Activated CD8-positive, alpha-beta memory T cell treated with anti-CD3 and anti-CD28 coated beads for 1 hour (primary cell): Measurements from ENCODE around the gene TAS2R41.

ENCODE experiments used
- DNase-seq, 2 donors: peaks; one replicate each; pipeline ENCODE4 v3.0.0-alpha.2; 2020; ENCODE audit warnings: low read depth in 1 of 2; ENCODE audit errors: extremely low read depth in 1 of 2

The TAS2R41 gene

GRCh38 chr7:143492799-143493739 lies 15.4 kb downstream of the TAS2R41 start:
- no peak for DNase-seq

DNA sequence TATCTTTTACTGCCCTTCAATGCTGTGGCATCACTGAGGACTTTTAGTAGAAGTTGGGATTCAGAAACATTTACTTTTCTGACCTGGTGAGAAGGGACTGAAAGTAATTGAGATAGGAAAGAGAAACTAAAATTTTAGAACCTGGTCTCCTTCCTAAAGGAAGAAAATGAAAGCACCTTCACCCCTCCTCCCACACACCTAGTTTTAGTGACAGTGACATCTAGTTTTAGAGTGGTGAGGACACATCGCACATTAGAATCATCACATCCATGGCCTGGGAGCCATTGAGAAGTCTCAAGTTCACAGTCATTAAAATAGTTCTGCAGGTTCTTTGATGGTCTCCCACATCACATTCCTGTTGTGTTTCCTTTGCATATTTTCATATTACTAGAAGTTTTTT lies 16.1 kb downstream of the TAS2R41 start:
- no peak for DNase-seq

- no peak for DNase-seq
Measured at GRCh38 chr7:143494622-143495021, 16.9 kb downstream of the TAS2R41 start.

- no peak for DNase-seq
Measured at GRCh38 chr7:143495851-143496250, 18.2 kb downstream of the TAS2R41 start.

DNA sequence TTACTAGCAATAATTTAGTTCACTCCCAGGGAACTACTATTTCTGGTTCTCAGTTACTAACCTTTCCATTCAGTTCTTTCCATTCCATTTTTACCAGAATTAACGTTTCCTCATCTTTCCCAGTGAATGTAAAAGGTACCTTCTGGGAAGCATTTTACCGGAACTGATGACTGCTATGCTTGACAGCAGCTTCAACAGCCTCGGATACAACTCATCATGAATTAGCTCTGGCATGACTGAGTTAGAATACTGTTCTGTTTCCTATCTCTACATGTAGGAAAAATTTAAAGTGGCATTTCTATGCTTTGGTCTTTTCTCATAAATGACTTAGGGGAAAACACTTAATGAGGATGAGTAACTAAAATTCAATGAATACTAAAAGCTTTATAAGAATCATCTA lies 18.6 kb downstream of the TAS2R41 start:
- no peak for DNase-seq

GRCh38 chr7:143497008-143497795 lies 19.5 kb downstream of the TAS2R41 start:
- DNase-seq = no peak

- DNase-seq = no peak
Measured at GRCh38 chr7:143499246-143499645, 21.6 kb downstream of the TAS2R41 start.

DNA sequence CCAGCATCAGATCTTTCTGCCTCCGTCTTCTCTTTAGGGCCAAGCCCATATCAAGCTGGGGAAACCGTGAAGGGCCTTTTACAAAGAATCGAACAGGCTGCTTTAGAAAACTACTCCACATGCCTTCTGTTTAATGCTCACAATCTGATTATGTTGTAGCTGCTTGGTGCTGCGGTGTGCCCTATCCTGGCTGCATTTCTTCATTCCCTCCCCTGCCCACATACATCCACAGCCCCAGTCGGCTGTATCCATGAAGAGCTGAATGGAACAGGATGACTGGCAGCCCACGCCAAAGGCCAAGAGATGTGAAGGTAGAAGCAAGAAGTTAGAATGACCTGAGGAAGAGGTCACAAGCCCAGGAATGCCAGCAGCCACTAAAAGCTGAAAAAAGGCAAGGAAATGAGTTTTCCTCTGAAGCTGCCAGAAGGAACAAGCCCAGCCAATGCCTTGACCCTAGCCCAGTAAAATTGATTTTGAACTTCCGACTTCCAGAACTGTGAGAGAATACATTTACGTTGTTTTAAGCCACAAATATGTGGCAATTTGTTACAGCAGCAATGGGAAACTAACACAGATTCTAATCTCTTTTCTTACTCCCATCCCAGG lies 22.2 kb downstream of the TAS2R41 start:
- no peak for DNase-seq

GRCh38 chr7:143503261-143503660 lies 25.6 kb downstream of the TAS2R41 start:
- DNase-seq = no peak

DNA sequence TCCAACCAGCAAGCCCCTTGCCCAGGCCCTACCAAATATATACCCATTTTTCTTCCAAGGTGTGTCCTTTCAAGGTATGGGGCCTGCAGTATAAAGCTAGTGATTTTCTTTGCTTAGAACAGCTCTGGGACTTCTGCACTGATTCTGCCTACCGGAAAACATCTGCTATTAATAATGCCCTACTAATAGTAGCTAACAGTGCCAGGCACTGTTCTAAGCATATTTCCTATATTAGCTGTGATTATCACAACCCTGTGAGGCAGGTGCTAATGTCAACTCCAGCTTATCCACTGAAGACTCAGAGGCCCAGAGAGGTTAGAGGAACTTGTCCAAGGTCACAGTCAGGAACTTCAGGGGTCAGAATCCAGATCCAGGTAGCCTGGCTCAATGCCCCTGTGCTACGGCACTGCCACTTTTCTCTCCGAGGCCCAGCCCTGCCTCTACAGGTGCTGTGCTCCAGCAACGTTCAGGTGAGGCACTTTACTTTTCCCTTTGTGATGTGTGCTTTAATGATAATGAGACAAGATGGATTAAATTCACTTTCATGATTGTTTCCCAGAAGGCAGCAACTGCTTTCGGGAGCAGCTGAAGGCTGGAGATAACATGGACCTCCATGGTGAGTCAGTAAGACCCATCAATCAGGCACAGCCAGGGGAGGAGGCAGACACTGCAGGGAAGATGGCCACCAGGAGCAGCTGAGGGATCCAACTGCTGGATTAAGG lies 26.7 kb downstream of the TAS2R41 start:
- DNase-seq = no peak

DNA sequence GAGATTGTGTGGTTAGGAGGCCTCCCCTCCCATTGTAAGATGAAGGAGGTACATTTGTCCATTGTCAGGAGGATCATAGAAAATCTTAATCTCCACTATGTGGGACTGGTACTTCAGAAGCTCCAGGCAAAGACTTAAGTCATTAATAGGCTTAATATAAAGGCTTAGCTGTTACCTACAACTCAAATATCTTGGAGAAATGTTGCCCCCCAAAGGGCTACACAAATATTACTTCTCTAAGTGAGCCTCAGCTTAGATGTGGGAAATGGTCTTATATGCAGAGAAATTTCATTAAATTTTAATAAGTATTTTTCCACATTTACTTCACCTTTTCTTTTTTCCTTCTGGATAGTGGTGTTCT lies 27.2 kb downstream of the TAS2R41 start:
- DNase-seq = no peak

- no peak for DNase-seq
Measured at GRCh38 chr7:143505838-143506237, 28.2 kb downstream of the TAS2R41 start.

DNA sequence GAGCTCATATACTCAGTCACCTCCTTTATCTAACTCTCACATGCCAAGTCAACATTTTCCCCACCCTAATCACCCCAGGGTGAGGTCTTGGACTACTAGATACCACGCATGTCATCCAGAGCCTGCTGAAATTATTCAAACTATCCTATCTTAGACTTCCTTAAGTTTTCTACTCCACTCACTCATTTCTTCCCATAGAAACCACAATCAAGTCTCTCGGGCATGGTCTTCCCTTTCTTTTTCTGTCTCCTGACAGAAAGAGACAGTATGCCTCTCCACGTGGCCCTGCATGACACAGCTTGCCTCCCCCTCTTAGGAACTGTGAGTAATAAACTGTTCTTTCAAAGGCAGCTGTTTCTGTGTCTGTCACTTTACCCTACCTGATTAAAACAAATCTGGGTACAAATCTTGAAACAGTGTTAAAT lies 29.4 kb downstream of the TAS2R41 start:
- DNase-seq = no peak

DNA sequence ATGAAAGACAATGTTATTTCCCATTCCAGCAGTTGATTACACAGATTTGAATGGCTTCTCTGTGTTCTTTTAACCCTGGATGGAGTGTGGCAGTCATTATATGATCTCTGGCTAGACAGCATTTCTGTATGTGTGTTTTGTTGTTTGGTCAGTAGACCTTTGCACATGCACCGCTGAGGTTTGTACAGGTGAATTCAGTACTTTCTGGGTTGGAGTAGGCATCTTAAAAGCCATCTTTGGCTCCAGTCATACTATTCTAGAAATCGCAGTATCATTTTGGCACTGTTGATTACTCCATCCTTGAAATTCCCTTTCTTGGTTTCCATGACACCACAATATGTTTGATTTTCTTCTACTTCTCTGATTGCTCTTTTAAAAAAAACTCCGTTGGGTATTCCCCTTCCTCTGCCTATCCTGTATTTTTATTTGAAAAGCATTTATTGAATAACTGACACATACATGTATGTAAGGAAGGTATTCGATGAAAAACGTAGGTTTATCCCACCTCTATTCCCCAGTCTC lies 29.9 kb downstream of the TAS2R41 start:
- DNase-seq = no peak

DNA sequence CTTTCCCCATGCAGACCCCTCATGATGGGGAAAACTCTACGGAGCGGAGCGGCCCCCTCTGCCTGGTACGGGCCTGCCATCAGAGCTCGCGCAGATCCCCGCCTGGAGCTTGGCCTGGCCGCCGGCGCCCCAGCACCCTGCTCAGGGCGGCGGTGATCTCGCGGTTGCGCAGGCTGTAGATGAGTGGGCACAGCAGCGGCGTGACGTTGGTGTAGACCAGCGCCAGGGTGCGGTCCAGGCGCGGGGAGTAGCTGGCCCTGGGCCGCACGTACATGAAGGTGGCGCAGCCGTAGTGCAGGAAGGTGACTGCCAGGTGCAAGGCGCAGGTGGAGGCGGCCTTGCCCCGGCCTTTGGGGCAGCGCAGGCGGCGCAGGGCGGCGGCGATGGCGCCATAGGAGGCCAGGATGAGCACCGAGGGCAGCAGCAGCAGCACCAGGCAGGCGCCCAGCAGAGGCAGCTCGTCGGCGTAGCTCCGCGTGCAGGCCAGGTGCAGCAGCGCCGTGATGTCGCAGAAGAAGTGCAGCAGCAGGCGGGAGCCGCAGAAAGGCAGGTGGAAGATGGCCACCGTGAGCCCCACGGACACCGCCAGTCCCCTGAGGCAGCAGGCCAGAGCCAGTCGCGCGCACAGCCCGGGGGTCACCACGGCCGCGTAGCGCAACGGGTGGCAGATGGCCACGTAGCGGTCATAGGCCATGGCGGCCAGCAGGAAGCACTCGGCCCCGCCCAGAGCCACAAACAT lies 33.4 kb downstream of the TAS2R41 start:
- DNase-seq = no peak

- no peak for DNase-seq
Measured at GRCh38 chr7:143511593-143512047, 33.9 kb downstream of the TAS2R41 start.

DNA sequence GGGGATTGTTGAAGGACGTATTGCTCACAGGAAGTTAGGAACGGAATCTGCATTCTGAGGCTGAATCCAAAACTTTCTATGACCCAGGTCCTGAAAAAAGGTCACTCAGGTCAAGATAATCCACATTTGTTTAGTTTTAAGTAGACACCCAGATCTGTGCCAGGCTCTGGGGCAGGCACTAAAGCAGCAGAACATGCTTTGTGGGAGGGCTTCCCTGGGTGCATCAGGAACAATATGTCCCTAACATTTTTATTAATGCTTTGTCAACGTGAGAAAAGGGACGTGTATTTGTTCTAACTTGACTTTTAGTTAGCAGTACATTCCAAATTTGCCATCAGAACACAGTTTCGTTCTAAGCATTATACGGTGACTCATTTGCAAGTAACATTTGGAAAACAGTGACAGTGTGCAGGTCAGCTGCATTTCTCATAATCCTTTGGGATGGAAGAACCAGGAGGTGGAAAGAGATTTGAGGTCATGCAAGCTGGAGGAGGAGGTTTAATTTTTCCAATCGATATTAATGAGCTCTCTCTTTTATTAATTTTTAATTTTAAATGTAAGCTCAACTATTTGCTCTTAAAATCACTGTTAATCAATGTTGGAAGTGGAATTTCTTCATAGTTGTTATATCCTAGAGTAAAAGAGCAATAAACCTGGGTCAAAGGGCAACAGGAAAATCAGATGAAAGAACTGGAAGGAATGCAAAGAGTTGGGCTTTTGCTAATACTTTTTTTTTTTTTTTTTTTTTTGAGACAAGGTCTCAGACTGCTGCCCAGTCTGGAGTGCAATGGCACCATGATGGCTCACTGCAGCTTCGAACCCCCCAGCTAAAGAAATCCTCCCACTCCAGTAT lies 35.0 kb downstream of the TAS2R41 start:
- no peak for DNase-seq

- no peak for DNase-seq
Measured at GRCh38 chr7:143514487-143514886, 36.8 kb downstream of the TAS2R41 start.
